Adipocyte (in vitro differentiated cells): ENCODE results near the gene STAC2.

Source experiments
- DNase-seq: peaks from one replicate; pipeline ENCODE4 v3.0.0-alpha.2; 2015; ENCODE audit warnings: low read depth
- H3K27me3 ChIP-seq: replicated peaks from 2 replicates; pipeline ENCODE4 v1.7.0; 2013; ENCODE audit warnings: mild to moderate bottlenecking, low read length, moderate library complexity; ENCODE audit not compliant: control insufficient read depth, insufficient read depth
- H3K36me3 ChIP-seq: 2 replicates; pipeline ENCODE4 v1.7.0; 2013; ENCODE audit warnings: low read length, mild to moderate bottlenecking, moderate library complexity; ENCODE audit not compliant: control insufficient read depth, insufficient read depth, severe bottlenecking
- H3K4me1 ChIP-seq: 2 replicates; pipeline ENCODE4 v1.7.0; 2013; ENCODE audit warnings: mild to moderate bottlenecking, low read length, moderate library complexity; ENCODE audit not compliant: control insufficient read depth, insufficient read depth
- H3K4me3 ChIP-seq: 2 replicates; pipeline ENCODE4 v1.7.0; 2013; ENCODE audit warnings: mild to moderate bottlenecking, low read length, moderate library complexity
- H3K9ac ChIP-seq: 2 replicates; pipeline ENCODE4 v1.7.0; 2013; ENCODE audit warnings: mild to moderate bottlenecking, low read length, moderate library complexity
- H3K9me3 ChIP-seq: 2 replicates; pipeline ENCODE4 v1.7.0; 2013; ENCODE audit warnings: mild to moderate bottlenecking, low read length, moderate library complexity; ENCODE audit not compliant: control insufficient read depth

STAC2 gene

GRCh38 chr17:39166437-39167335 is 59.1 kb downstream of the STAC2 start:
- Histone ChIP-seq H3K4me1 (peaks cover 12% of the 10 kb centered on the region), H3K36me3 (no peaks in the 10 kb centered on the region), H3K4me3 (no peak overlapping the region), H3K9ac (no peak overlapping the region), H3K9me3 (no peaks in the 10 kb centered on the region), H3K27me3 (peaks cover 33% of the 10 kb centered on the region)
- DNase-seq, result no peak

GRCh38 chr17:39165841-39166349 is 59.9 kb downstream of the STAC2 start, which contains the start of gene ARL5C:
ARL5C (minus strand) TSS chr17:39166161; CDS start chr17:39165760, 401 bp downstream.
- H3K4me1 ChIP-seq, result peaks cover 17% of the 10 kb centered on the region
- no peaks in the 10 kb centered on the region for H3K9me3 ChIP-seq
- H3K4me3 ChIP-seq, result peak within 1 kb of the TSS; percentile 71
- DNase-seq, result no peak
- H3K36me3 ChIP-seq, result no peaks in the 10 kb centered on the region
- peaks cover 33% of the 10 kb centered on the region for H3K27me3 ChIP-seq
- H3K9ac ChIP-seq, result peak within 1 kb of the TSS; percentile 55

- Histone ChIP-seq H3K4me1 (peaks cover 17% of the 10 kb centered on the region), H3K36me3 (no peaks in the 10 kb centered on the region), H3K9me3 (no peaks in the 10 kb centered on the region), H3K4me3 (peak overlapping the region; percentile 71), H3K9ac (peak overlapping the region; percentile 55), H3K27me3 (peaks cover 33% of the 10 kb centered on the region)
- DNase-seq, result peak; percentile 31
These were observed 60.4 kb downstream of the STAC2 start for GRCh38 chr17:39165178-39165840.

GRCh38 chr17:39164675-39165143 is 61.0 kb downstream of the STAC2 start:
- Histone ChIP-seq H3K9ac (peak overlapping the region; percentile 55), H3K36me3 (no peaks in the 10 kb centered on the region), H3K4me3 (peak overlapping the region; percentile 71), H3K27me3 (peaks cover 29% of the 10 kb centered on the region), H3K4me1 (peaks cover 17% of the 10 kb centered on the region), H3K9me3 (no peaks in the 10 kb centered on the region)
- DNase-seq, result peak; percentile 92

GRCh38 chr17:39161962-39162361 is 63.8 kb downstream of the STAC2 start:
- H3K4me1 ChIP-seq, result peaks cover 17% of the 10 kb centered on the region
- no peak overlapping the region for H3K9ac ChIP-seq
- H3K27me3 ChIP-seq, result peaks cover 22% of the 10 kb centered on the region
- no peak for DNase-seq
- no peak overlapping the region for H3K4me3 ChIP-seq
- H3K36me3 ChIP-seq, result no peaks in the 10 kb centered on the region
- no peaks in the 10 kb centered on the region for H3K9me3 ChIP-seq
